Large intestine (tissue), 3 donors: ENCODE data around the gene ECE1. TPM values are rescaled to one million over a fixed set of nuclear protein-coding genes. Genes with fewer than 3 reads are reported as not detected.

Source experiments
- DNase-seq, 2 donors: peaks; one replicate each; pipeline versions ENCODE4 v3.0.0 to v3.0.0-alpha.2; 2013
- H3K27ac ChIP-seq: one replicate; pipeline ENCODE4 v1.5.1; 2013; ENCODE audit warnings: low read length
- H3K27me3 ChIP-seq: 2 replicates; pipeline ENCODE4 v1.6.1; 2013; ENCODE audit warnings: low read length; ENCODE audit not compliant: control insufficient read depth, insufficient read depth
- H3K36me3 ChIP-seq: 2 replicates; pipeline ENCODE4 v1.6.1; 2013; ENCODE audit warnings: low read length; ENCODE audit not compliant: control insufficient read depth, insufficient read depth
- H3K4me1 ChIP-seq: one replicate; pipeline ENCODE4 v1.6.1; 2013; ENCODE audit warnings: low read length; ENCODE audit not compliant: control insufficient read depth, insufficient read depth
- H3K4me3 ChIP-seq: one replicate; pipeline ENCODE4 v1.5.1; 2013; ENCODE audit warnings: low read length
- H3K9me3 ChIP-seq: one replicate; pipeline ENCODE4 v1.6.1; 2013; ENCODE audit warnings: mild to moderate bottlenecking, low read depth, low read length, moderate library complexity; ENCODE audit not compliant: control insufficient read depth
- WGBS: methylation state at CpG from one replicate; pipeline ENCODE4 v1.1.5; 2013; ENCODE audit warnings: low lambda C conversion rate; ENCODE audit not compliant: insufficient coverage; 5-methylcytosine and 5-hydroxymethylcytosine counted together
- polyA plus RNA-seq: library from polyadenylated mRNA; unstranded; fragments of 120-200 nt; gene quantifications from one replicate; pipeline ENCODE4 v1.2.1, GENCODE V29; 2013

ECE1 gene
- polyA plus RNA-seq, 1 donor, result 56.5 TPM

DNA sequence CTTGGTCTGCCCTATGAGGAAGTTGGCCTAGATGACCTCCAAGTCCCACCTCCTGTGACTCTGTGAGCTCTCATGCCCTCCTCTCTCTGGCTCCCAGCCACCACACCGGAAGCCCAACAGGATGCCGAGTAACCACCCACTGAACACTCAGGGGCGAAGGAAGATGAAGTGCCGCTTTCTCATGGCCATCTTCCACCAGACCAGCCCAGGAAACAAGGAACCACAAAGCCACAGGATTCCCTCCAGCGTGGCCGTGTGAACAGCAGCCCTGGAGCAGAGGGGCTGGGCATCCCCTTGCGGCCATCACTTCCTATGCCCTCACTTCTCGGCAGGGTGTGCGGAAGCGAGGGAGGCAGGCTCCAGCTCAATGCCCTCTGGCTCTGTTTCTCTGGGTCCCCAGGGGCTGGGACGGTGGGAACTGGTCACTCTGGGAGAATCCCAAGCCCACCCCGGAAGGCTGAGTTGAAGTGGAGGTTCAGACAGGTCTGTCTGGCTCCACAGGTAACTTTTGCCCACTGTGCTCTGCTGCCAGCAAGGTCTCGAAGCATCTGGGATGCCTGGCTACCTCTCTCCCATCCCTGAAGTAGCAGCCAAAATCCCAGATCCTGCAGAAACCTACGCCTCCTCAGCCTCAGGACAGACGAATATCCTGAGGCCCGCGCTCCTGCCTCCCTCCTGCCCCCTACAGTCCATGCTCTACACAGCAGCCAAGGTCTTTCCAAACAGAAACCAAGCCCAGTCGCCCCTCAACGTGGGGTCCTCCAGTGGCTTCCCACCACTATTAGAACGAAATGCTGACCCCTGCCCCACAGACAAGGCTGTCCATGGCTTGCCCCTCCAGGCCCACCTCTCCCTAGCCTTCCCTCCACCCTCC is 44.2 kb upstream of the ECE1 start:
- no CpG with 5 or more reads among the region's 20 CpGs for WGBS
- H3K4me1 ChIP-seq, result peaks cover 78% of the 10 kb centered on the region
- no peak overlapping the region for H3K4me3 ChIP-seq
- no peaks in the 10 kb centered on the region for H3K27me3 ChIP-seq
- peak in 1 of 2 donors; percentile 53 for DNase-seq
- H3K27ac ChIP-seq, result peak overlapping the region; percentile 9
- no peaks in the 10 kb centered on the region for H3K9me3 ChIP-seq
- H3K36me3 ChIP-seq, result no peaks in the 10 kb centered on the region

DNA sequence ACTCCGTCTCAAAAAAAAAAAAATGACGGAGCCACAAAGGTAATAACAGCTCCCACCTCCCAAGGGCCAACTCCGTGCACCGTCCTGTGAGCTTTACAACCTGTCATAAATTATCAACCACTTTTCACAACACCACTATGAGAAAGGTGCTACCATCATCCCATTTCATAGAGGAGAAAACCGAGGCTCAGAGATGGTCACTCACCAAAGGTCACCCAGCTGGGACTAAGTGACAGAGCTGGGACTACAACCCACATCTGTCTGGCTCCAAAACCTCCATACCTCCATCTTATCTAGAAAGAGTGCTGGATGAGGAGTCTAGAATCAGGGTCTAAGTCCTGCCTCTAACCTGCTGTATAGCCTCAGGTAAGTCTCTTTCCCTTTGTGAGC is 43.6 kb upstream of the ECE1 start:
- H3K36me3 ChIP-seq, result no peaks in the 10 kb centered on the region
- peak overlapping the region; percentile 9 for H3K27ac ChIP-seq
- no peak overlapping the region for H3K4me3 ChIP-seq
- no CpG with 5 or more reads among the region's 5 CpGs for WGBS
- H3K4me1 ChIP-seq, result peaks cover 76% of the 10 kb centered on the region
- DNase-seq, result peak in 1 of 2 donors; percentile 46
- no peaks in the 10 kb centered on the region for H3K27me3 ChIP-seq
- no peaks in the 10 kb centered on the region for H3K9me3 ChIP-seq

DNA sequence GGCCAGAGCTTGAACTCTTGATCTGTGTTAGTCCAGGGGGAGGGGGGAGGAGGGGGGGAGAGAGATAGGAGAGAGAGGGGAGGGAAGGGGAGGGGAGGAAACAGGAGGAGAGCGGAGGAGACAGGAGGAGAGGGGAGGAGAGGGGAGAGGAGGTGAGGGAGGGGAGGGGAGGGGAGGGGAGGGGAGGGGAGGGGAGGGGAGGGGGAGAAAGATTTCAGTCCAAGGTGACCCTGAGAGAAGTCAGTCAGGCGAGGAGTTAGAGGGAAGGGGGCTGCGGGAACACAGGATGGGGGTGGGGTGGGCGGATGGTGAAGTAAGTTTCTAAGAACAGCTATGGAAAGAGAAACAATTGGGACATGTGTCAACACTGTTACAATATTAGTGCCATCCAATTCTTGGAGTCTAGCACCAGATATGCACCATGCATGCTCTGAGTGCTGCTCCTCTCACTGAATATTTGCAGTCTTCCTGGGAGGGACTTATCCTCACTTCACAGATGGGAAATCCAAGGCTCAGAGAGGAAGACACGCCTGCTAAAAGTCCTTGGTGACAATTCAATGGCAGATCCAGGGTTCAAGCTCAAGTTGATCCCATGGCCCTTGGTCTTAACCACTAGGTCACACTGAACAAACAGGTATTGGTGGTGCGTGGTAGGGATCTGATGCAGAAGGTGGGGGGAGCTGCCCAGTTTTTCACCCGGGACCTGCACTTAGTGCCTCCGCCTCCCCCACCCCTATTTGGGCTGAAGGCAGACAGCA is 42.5 kb upstream of the ECE1 start:
- Histone ChIP-seq H3K4me1 (peaks cover 75% of the 10 kb centered on the region), H3K36me3 (no peaks in the 10 kb centered on the region), H3K9me3 (no peaks in the 10 kb centered on the region), H3K4me3 (no peak overlapping the region), H3K27ac (no peak overlapping the region), H3K27me3 (no peaks in the 10 kb centered on the region)
- peak in 1 of 2 donors; percentile 39 for DNase-seq
- no CpG with 5 or more reads among the region's 8 CpGs for WGBS

DNA sequence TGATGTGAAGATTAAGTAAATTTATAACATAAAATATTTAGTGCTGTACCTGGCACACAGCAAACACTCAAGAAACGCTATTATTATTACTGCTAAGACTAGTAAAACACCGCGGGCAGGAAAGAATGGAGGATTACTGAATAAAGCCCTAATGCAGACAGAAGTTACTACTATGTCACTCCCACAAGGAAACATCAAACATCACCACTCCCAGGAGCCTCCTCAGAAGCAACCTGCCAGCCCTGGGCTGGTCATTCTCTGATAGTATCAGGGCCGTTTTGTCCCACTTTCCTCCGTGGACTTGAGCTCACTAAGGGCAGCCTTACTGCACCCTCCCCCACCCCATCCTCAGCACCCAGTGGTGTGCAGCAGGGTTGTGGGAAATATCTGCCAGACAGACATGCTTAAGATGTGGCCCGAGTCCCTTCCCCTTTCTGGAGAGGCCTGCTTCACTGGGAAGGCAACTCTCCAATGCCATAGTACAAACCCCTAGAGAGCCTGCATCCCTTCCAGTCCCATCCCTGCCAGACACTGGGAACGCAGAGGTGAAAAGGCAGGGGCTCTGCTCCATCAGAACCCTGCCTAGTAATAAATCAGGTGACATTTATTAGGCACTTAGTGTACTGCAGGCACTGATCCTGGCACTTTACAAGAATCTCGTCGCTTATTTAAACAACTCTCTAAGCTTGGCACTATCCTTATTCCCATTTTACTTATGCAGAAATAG is 41.7 kb upstream of the ECE1 start:
- DNase-seq, result no peak
- Histone ChIP-seq H3K4me1 (peaks cover 68% of the 10 kb centered on the region), H3K27ac (peak overlapping the region; percentile 52), H3K27me3 (no peaks in the 10 kb centered on the region), H3K9me3 (no peaks in the 10 kb centered on the region), H3K36me3 (no peaks in the 10 kb centered on the region), H3K4me3 (no peak overlapping the region)
- 0% methylated on average over 2 of the region's 9 CpGs for WGBS

DNA sequence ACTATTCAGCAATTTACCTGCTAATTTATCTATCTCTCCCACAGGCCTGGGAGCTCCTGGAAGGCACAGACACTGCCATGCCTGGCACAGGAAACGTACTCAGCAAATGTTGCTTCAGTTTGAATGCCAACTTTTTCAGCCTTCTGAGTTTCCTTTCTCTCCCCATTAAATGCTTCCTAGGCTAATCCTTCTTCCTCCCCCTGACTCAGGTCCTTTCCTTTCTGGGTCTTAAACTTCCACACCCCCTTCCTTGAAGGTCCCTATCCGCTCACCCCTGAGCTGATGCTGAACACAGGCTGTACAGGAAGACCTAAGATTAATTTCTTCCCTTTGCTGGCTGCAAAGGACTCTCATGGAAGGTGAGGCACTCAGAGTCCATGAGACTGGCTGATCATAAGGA is 40.3 kb upstream of the ECE1 start:
- no CpG with 5 or more reads among the region's 2 CpGs for WGBS
- H3K4me1 ChIP-seq, result peaks cover 73% of the 10 kb centered on the region
- H3K27me3 ChIP-seq, result no peaks in the 10 kb centered on the region
- no peak for DNase-seq
- H3K4me3 ChIP-seq, result no peak overlapping the region
- no peaks in the 10 kb centered on the region for H3K9me3 ChIP-seq
- peak overlapping the region; percentile 93 for H3K27ac ChIP-seq
- no peaks in the 10 kb centered on the region for H3K36me3 ChIP-seq

DNA sequence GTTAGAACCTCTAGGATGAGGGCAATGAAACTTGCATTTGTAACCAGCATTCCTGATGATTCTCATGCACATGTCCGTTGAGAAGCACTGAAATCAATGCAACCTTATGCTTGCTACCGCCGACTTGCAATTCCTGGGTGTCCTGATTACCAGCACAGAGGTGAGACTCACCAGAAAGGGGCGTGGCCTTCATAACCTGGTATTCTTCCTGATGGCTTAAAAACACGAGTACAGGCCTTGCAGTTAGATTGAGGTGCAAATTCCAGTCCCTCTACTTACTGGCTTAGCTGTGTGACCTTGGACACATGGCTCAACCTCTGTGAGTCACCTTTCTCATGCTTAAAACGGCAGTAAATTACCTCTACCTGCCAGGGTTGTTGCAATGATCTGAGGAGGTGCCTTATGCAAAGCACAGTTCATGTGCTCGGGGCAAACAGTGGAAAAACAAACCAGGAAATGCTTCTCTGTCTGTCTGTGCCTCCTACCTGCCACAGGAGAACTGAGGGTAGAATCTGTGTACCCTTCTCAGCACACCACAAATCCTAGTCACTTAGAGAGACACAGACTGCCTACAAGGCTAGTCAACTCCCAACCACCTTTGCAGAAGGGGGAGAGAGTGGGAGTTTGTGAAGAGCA is 39.1 kb upstream of the ECE1 start:
- no CpG with 5 or more reads among the region's 7 CpGs for WGBS

DNA sequence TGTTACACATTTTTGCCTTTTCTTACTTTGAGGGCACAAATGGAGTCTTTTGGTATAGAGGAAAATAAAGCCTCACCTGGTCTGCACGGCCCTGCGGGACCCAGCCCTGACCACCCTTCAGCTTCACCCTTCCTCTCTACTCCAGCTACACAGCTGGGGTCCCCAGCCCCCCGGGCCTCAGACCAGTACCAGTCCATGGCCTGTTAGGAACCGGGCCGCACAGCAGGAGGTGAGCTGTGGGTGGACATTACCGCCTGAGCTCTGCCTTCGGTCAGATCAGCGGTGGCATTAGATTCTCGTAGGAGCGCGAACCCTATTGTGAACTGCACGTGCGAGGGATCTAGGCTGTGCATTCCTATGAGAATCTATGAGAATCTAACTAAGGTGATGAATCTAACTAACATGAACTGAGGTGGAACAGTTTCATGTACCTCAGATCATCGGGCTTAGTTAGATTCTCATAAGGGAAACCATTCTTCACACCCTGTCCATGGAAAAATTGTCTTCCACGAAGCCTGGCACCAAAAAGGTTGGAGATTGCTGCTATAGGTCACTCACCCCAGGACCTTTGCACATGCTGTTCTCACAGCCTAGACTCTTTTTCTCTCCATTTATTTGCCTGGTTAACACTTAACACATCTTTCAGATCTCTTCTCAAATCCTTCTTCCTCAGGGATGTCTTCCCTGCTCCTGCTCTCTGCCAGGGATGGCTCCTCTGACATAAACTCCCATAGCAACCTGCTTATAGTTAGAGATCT is 37.5 kb upstream of the ECE1 start:
- Histone ChIP-seq H3K9me3 (no peaks in the 10 kb centered on the region), H3K4me1 (peaks cover 78% of the 10 kb centered on the region), H3K27me3 (no peaks in the 10 kb centered on the region), H3K4me3 (no peak overlapping the region), H3K36me3 (no peaks in the 10 kb centered on the region), H3K27ac (no peak overlapping the region)
- DNase-seq, result no peak
- 93% methylated on average over 5 of the region's 15 CpGs for WGBS

More for the DNA sequence above, 39.1 kb upstream of the ECE1 start:
- no peaks in the 10 kb centered on the region for H3K36me3 ChIP-seq
- H3K27me3 ChIP-seq, result no peaks in the 10 kb centered on the region
- H3K9me3 ChIP-seq, result no peaks in the 10 kb centered on the region
- peak overlapping the region; percentile 93 for H3K27ac ChIP-seq
- no peak overlapping the region for H3K4me3 ChIP-seq
- DNase-seq, result peak; percentile 97 to 99
- H3K4me1 ChIP-seq, result peaks cover 72% of the 10 kb centered on the region

DNA sequence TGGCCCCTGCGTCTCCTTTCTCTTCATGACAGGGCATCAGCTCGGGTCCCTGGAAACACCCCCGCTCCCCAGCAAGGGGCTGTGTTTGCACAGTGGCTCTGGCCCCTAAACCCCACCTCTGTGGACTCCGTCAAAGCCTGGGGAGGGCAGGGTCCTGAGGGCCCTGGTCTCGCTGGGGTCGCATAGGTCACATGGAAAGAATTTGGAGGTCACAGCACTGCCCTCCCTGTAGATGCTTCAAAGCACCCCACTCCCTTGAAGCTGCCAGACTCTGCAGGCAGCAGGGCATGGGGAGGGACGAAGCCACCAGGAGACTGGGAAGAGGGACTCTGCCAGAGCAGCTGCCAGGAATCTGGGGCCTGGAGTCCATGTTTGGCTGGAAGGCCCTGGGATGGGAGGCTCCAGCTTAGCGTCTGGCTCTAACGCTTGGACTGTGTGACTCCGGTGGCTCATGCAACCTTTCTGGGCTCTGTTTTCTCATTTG is 36.6 kb upstream of the ECE1 start:
- Histone ChIP-seq H3K27ac (no peak overlapping the region), H3K4me3 (no peak overlapping the region), H3K9me3 (no peaks in the 10 kb centered on the region), H3K27me3 (no peaks in the 10 kb centered on the region), H3K4me1 (peaks cover 81% of the 10 kb centered on the region), H3K36me3 (no peaks in the 10 kb centered on the region)
- no peak for DNase-seq
- no CpG with 5 or more reads among the region's 10 CpGs for WGBS

DNA sequence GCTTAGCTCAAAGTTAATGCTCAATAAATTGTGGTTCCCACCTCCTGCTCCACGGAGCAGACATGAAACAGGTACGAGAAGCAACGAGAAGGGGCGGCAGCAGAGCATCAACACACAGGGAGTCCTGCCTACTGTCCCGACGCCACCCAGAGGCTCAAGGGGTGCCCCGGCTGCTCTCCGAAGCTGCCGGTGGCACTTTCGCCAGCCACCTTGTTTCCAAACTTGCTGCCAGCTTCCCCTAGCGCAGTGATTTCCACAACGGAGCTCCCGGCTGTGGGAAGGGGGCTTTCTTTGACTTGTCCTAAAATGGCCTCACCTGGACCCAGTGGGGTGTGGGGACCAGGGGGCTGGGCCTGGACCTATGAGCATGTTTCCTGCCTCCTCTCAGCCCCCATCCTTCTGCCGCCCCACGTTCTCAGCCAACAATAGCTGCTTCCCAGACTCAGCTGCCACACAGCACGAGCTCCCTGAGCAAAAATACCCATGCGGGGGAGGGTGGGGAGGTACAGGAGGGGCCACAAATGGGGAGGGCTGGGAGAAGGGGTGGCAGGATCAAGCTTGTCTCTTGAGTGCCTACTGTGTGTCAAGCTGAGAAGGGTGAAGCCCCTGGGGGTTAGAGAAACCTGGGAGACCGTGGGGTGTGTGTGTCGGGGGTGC is 35.6 kb upstream of the ECE1 start:
- H3K36me3 ChIP-seq, result no peaks in the 10 kb centered on the region
- no peak overlapping the region for H3K4me3 ChIP-seq
- WGBS, result no CpG with 5 or more reads among the region's 19 CpGs
- H3K9me3 ChIP-seq, result no peaks in the 10 kb centered on the region
- DNase-seq, result no peak
- H3K27me3 ChIP-seq, result no peaks in the 10 kb centered on the region
- H3K4me1 ChIP-seq, result peaks cover 82% of the 10 kb centered on the region
- H3K27ac ChIP-seq, result peak overlapping the region; percentile 67
